GM23338 (cell line): ENCODE data around the gene MEIS3. TPM values are rescaled to one million over a fixed set of nuclear protein-coding genes. Genes with fewer than 3 reads are reported as not detected.

Experiments used
- ATAC-seq: fragments of 200-7000 bp; cut with Tn5 transposase; 3 replicates; pipeline ENCODE4 v1.9.1; 2020
- DNase-seq: peaks from one replicate; pipeline ENCODE4 v3.0.0-alpha.2; 2015; ENCODE audit warnings: low spot score
- H2AFZ ChIP-seq: fragments of 200-600 bp; sonication (generic); 2 replicates; pipeline ENCODE4 v1.8.0; 2016; ENCODE audit warnings: antibody characterized with exemption, mild to moderate bottlenecking, moderate library complexity
- H3F3A ChIP-seq: fragments of 200-600 bp; sonication (generic); replicated peaks from 2 replicates; pipeline ENCODE4 v1.8.0; 2017; ENCODE audit warnings: antibody characterized with exemption, mixed run types, low read depth
- H3K27ac ChIP-seq: fragments of 200-600 bp; sonication (generic); 2 replicates; pipeline ENCODE4 v1.6.1; 2016; ENCODE audit warnings: low read depth
- H3K27me3 ChIP-seq: fragments of 200-600 bp; sonication (generic); 2 replicates; pipeline ENCODE4 v1.8.0; 2016; ENCODE audit warnings: mild to moderate bottlenecking, mixed run types, moderate library complexity; ENCODE audit not compliant: insufficient read depth
- H3K36me3 ChIP-seq: fragments of 200-600 bp; sonication (generic); 2 replicates; pipeline ENCODE4 v1.8.0; 2016; ENCODE audit warnings: mild to moderate bottlenecking; ENCODE audit not compliant: insufficient read depth
- H3K4me1 ChIP-seq: fragments of 200-600 bp; sonication (generic); 2 replicates; pipeline ENCODE4 v1.8.0; 2016; ENCODE audit warnings: mild to moderate bottlenecking, moderate library complexity; ENCODE audit not compliant: insufficient read depth
- H3K4me2 ChIP-seq: fragments of 200-600 bp; sonication (generic); 2 replicates; pipeline ENCODE4 v1.7.1; 2017; ENCODE audit warnings: mixed run types
- H3K4me3 ChIP-seq: fragments of 200-600 bp; sonication (generic); 2 replicates; pipeline ENCODE4 v1.6.1; 2016; ENCODE audit warnings: mixed run types
- H3K79me2 ChIP-seq: fragments of 200-600 bp; sonication (generic); replicated peaks from 2 replicates; pipeline ENCODE4 v1.8.0; 2017; ENCODE audit warnings: mild to moderate bottlenecking; ENCODE audit not compliant: insufficient read depth
- H3K9me2 ChIP-seq: fragments of 200-600 bp; sonication (generic); 2 replicates; pipeline ENCODE4 v1.8.0; 2017; ENCODE audit not compliant: insufficient read depth
- H4K20me1 ChIP-seq: fragments of 200-600 bp; sonication (generic); replicated peaks from 2 replicates; pipeline ENCODE4 v1.8.0; 2017; ENCODE audit warnings: mild to moderate bottlenecking; ENCODE audit not compliant: insufficient read depth
- H3K27ac Mint-ChIP-seq: 2 replicates; pipeline ENCODE4 v1.8.0; 2020; ENCODE audit warnings: inconsistent platforms, mild to moderate bottlenecking, moderate library complexity, mixed read lengths
- H3K27me3 Mint-ChIP-seq: 3 replicates; pipeline ENCODE4 v1.8.0; 2022; ENCODE audit warnings: low read depth, mild to moderate bottlenecking, moderate library complexity, mixed read lengths, inconsistent platforms; ENCODE audit not compliant: insufficient read depth, poor library complexity
- H3K36me3 Mint-ChIP-seq: 3 replicates; pipeline ENCODE4 v1.8.0; 2021; ENCODE audit warnings: low read depth, mild to moderate bottlenecking, inconsistent platforms, moderate library complexity, mixed read lengths
- H3K4me1 Mint-ChIP-seq: 3 replicates; pipeline ENCODE4 v1.8.0; 2020; ENCODE audit warnings: mild to moderate bottlenecking, inconsistent platforms, mixed read lengths
- H3K4me3 Mint-ChIP-seq: 3 replicates; pipeline ENCODE4 v1.8.0; 2021; ENCODE audit warnings: moderate library complexity, mild to moderate bottlenecking, inconsistent platforms, mixed read lengths
- H3K9me3 Mint-ChIP-seq: 3 replicates; pipeline ENCODE4 v1.8.0; 2020; ENCODE audit warnings: moderate library complexity, mild to moderate bottlenecking, inconsistent platforms, mixed read lengths
- CREB1 ChIP-seq: fragments of 250-450 bp; sonication (Bioruptor Pico); IDR thresholded peaks from 2 replicates; pipeline ENCODE4 v1.5.0; 2020; ENCODE audit warnings: low read depth, mild to moderate bottlenecking, moderate library complexity
- ETS1 ChIP-seq: IDR thresholded peaks from 2 replicates; pipeline ENCODE4 v1.6.1; 2016; ENCODE audit warnings: antibody characterized with exemption
- EZH2 ChIP-seq: fragments of 200-600 bp; sonication (generic); IDR thresholded peaks from one replicate; pipeline ENCODE4 v1.8.0; 2017; ENCODE audit warnings: antibody characterized with exemption, mild to moderate bottlenecking, low read depth; ENCODE audit not compliant: unreplicated experiment
- NANOG ChIP-seq: IDR thresholded peaks from 2 replicates; pipeline ENCODE4 v1.6.1; 2016; ENCODE audit warnings: antibody characterized with exemption, borderline replicate concordance
- STAT1 ChIP-seq: IDR thresholded peaks from one replicate; pipeline ENCODE4 v1.6.1; 2016; ENCODE audit warnings: antibody characterized with exemption; ENCODE audit not compliant: unreplicated experiment
- ZNF114 ChIP-seq: fragments of 250-450 bp; sonication (Bioruptor Pico); IDR thresholded peaks from 2 replicates; pipeline ENCODE4 v1.5.0; 2020; ENCODE audit warnings: mild to moderate bottlenecking, moderate library complexity
- ZNF331 ChIP-seq: fragments of 250-450 bp; sonication (Bioruptor Pico); IDR thresholded peaks from 2 replicates; pipeline ENCODE4 v1.5.0; 2020; ENCODE audit warnings: low read depth, mild to moderate bottlenecking, moderate library complexity
- ZNF462 ChIP-seq: fragments of 250-450 bp; sonication (Bioruptor Pico); IDR thresholded peaks from 2 replicates; pipeline ENCODE4 v1.5.0; 2020; ENCODE audit warnings: mild to moderate bottlenecking, moderate library complexity
- polyA plus RNA-seq: library from polyadenylated mRNA; unstranded; fragments of >200 nt; fragmentation: Nextera tagmentation; extraction: Ambion mirVana; gene quantifications from 2 replicates; pipeline ENCODE4 v1.2.1, GENCODE V29; 2016
- total RNA-seq: library from RNA; depleted of rRNA; stranded (reverse); fragments of >200 nt; shearing (Covaris generic); gene quantifications from 2 replicates; pipeline ENCODE4 v1.2.3, GENCODE V29; 2014
- TF ChIP-seq, protein P1 (sequence below): IDR thresholded peaks from one replicate; pipeline ENCODE4 v1.6.1; 2018; ENCODE audit warnings: antibody characterized with exemption; ENCODE audit not compliant: unreplicated experiment

Gene MEIS3
- total and polyA plus RNA-seq, 2 experiments from 2014 or later = 20.6 to 33.7 TPM

DNA sequence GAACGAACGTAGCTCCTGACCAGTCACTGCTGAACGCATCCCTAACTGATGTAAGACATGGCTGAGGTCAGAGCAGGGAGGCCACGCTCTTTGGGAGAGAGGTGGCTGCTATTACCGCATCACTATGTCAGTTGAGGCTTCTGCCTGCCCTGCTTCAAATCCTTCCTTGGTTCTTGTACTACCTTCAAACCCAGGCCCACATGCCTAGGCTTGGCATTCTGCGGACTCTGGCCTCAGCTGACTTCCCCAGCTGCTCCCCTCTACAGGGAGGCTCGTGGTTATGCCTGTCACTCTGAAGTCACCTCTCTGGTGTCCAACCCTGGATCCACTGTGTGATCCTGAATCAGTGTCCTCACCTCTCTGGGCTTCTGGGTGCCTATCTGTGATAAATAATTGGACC is 14.8 kb upstream of the MEIS3 start:
- H3K4me1 Mint-ChIP-seq = peaks cover 12% of the 10 kb centered on the region
- Histone ChIP-seq H3K79me2 (no peaks in the 10 kb centered on the region), H4K20me1 (peaks cover 3% of the 10 kb centered on the region; the same call in 1 of the 2 replicates), H3K27me3 (peaks cover 27% of the 10 kb centered on the region), H2AFZ (no peak overlapping the region), H3K4me1 (peaks cover 10% of the 10 kb centered on the region), H3K36me3 (no peaks in the 10 kb centered on the region), H3K4me3 (no peak overlapping the region), H3K4me2 (no peak overlapping the region), H3F3A (peaks cover 18% of the 10 kb centered on the region; the same call in 1 of the 2 replicates), H3K9me2 (no peaks in the 10 kb centered on the region), H3K27ac (no peak overlapping the region)
- TF ChIP-seq ZNF331 (CRISPR knock-in tag) (no peak), CREB1 (CRISPR knock-in tag) (no peak), NANOG (no peak), EZH2 (no peak), ETS1 (no peak), ZNF114 (no peak), STAT1 (no peak), ZNF462 (CRISPR knock-in tag) (no peak)
- TF ChIP-seq, protein P1, sequence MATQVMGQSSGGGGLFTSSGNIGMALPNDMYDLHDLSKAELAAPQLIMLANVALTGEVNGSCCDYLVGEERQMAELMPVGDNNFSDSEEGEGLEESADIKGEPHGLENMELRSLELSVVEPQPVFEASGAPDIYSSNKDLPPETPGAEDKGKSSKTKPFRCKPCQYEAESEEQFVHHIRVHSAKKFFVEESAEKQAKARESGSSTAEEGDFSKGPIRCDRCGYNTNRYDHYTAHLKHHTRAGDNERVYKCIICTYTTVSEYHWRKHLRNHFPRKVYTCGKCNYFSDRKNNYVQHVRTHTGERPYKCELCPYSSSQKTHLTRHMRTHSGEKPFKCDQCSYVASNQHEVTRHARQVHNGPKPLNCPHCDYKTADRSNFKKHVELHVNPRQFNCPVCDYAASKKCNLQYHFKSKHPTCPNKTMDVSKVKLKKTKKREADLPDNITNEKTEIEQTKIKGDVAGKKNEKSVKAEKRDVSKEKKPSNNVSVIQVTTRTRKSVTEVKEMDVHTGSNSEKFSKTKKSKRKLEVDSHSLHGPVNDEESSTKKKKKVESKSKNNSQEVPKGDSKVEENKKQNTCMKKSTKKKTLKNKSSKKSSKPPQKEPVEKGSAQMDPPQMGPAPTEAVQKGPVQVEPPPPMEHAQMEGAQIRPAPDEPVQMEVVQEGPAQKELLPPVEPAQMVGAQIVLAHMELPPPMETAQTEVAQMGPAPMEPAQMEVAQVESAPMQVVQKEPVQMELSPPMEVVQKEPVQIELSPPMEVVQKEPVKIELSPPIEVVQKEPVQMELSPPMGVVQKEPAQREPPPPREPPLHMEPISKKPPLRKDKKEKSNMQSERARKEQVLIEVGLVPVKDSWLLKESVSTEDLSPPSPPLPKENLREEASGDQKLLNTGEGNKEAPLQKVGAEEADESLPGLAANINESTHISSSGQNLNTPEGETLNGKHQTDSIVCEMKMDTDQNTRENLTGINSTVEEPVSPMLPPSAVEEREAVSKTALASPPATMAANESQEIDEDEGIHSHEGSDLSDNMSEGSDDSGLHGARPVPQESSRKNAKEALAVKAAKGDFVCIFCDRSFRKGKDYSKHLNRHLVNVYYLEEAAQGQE = no peak
- H3K4me3 Mint-ChIP-seq = no peak overlapping the region
- no peaks in the 10 kb centered on the region for H3K36me3 Mint-ChIP-seq
- no peak for DNase-seq
- peaks cover 31% of the 10 kb centered on the region for H3K27me3 Mint-ChIP-seq
- no peaks in the 10 kb centered on the region; the same call in 1 of the 3 replicates for H3K9me3 Mint-ChIP-seq
- no peak for ATAC-seq
- no peak overlapping the region for H3K27ac Mint-ChIP-seq
